GM18511 (cell line): ENCODE data around the gene KRT33A.

Source experiments
- ATAC-seq: cut with Tn5 transposase; IDR thresholded peaks from one replicate; pipeline ENCODE4 v1.9.1; 2021; ENCODE audit warnings: mild to moderate bottlenecking, moderate library complexity; ENCODE audit not compliant: unreplicated experiment

KRT33A gene

DNA sequence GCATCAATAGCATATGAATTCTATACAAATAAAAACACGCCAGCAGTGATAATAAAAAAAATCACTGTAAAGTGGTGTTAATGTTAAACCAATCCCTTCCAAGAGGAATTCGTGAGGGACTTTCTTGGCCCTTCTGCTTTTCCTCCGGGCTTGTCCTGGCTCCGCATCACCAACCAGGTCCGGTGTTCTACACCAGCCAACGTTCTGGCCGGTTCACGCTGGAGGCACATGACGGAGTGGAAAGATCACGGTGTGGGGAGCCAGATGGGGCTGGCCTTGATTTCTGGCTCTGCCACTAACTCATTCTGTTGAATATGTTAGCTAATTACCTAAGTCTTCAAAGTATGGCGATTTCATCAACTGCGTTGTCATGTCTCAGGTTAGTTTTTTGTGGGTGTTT, 46.5 kb downstream of the KRT33A start:
- ATAC-seq: no peak

DNA sequence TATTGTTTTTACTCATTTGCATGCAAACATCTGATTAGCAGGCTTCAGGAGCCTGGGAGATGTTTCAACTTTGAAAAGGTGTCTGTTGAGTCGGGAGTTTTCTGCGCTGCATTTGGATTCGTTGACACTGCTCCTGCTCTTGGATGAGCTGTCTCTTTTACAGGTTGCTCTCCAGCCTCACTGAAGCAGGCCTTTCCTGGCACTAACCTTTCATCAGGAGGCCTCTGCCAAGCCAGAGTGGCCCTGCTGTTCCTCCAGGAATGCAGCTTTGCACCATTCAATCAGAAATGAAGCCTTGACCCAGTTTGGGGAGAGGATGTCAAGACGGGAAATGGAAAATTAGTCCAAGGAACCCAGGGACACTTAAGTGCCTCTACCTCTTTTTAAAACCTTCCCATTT, 47.6 kb downstream of the KRT33A start:
- no peak for ATAC-seq

DNA sequence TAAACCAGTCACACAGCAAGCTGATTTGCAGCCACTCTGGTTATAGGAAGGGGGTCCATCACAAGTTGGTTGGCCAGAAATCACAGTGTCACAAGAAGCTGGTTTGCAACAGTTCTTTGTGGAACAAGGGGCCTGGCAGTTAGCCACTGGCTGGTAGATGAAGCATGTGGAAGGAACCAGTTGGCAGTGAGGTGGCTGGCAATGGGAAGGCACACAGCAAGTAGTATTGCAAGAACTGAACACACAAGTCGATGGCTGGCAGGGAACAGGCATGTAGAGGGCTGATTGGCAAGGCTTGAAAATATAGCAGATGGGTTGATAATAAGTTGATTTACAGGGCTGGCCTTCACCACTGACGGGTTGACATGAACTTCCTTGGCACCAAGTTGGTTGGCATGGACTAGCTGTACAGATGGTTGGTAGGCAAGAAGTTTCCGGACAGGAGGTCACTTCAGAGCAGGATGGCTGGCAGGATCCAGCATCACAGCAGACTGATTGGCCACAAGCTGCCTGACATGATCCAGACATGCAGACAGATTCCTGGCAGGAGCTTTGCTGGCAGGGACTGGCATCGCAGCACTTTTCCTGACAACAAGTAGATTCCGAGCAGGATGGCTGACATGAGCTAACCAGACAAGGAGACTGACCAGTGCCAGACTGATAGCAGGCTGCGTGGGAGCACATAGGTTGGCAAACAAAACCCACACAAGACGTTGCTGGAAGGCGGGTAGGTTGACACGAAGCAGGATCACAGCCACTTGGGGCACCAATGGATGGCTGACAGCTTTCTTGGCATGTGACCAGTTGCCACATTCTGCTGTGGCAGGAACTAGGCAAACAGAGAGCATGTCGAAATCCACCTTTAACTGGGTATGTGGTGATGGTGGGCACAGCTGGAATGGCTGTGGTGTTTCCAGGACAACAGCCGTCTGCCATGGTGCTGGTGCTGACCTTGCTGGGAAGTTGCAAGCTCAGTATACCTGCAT, 48.4 kb downstream of the KRT33A start, which contains the start of gene KRTAP29-1:
Gene KRTAP29-1, minus strand, starts transcription at position 936 of the 986 bp plus-strand sequence. Its CDS starts 0 bp downstream, at position 936.
- no peak for ATAC-seq

DNA sequence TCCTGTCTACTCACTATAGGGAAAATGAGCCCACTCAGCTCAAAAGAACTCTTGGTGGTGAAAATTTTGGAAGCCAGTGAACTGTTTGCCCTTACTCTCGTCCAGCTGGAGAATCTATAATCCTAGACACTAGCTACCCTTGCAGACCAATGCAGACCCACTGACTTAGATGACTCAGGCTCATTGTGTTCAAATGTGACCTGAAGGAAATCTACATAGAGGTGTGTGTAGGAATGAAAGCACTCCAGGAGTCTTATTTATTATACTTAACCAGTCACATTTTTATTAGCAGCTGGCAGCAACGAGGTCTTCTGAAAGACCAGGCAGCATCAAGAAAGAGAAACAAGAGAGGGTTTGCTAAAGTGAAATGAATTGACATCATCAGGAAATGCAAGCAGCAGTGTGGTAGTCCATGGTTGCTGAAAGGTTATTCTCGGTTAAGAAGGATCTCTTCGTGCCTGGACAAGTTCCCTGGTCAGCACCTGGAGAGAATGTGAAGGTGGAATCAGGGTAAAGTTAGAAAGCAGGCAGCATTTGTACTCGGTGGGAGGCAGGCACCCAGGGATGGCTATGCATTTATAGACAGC, 49.3 kb downstream of the KRT33A start:
- no peak for ATAC-seq

DNA sequence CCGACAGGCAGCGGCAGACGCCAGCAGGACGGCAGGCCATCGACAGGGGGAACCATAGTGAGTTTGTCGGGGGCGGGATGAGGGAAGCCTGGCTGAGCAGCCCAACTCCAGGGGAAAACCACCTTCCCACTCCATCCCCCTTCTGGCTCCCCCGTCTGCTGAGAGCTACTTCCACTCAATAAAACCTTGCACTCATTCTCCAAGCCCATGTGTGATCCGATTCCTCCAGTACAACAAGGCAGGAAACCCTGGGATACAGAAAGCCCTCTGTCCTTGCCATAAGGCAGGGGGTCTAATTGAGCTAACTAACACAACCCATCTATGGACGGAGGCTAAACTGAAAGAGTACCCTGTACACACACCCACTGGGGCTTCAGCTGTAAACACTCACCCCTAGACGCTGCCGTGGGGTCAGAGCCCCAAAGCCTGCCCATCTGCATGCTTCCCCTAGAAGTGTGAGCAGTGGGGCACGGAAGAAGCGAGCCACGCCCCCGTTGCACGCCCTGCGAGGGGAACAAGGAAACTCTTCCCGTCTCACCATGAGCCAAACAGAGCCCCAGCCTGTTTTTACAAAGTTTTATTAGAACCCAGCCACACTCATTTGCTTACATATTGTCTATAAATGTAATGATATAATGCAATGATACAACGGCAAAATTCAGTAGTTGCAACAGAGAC, 52.0 kb downstream of the KRT33A start:
- ATAC-seq: no peak

DNA sequence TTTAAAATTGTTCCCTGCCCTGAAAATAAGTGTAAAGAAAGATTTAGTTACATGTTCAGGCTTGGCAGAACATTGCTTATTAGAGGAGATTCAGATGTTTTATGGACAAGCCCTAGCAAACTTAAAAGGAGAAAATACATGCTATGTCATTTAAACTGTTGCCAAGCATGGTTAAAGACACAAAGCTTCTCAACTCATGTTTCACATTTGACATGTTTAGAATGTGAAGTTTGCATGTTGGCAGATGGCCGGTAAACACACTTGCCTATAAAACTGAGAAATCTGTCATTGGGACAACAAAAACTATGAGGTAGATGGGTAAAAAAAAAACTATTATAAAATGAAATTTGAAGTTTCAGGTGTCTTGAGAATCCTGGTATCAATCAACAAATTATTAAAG, 53.8 kb downstream of the KRT33A start:
- no peak for ATAC-seq
